GM19025 (cell line): ENCODE data around the gene TM7SF3.
"Not testable (repeated sequence)": the region's sequence is repeated elsewhere in the genome, so short reads cannot be mapped to it uniquely, and the experiment has no call there.

Experiments
- ATAC-seq: cut with Tn5 transposase; IDR thresholded peaks from one replicate; pipeline ENCODE4 v1.9.1; 2021; ENCODE audit warnings: mild to moderate bottlenecking, low read depth, moderate library complexity; ENCODE audit not compliant: unreplicated experiment

Gene TM7SF3

DNA sequence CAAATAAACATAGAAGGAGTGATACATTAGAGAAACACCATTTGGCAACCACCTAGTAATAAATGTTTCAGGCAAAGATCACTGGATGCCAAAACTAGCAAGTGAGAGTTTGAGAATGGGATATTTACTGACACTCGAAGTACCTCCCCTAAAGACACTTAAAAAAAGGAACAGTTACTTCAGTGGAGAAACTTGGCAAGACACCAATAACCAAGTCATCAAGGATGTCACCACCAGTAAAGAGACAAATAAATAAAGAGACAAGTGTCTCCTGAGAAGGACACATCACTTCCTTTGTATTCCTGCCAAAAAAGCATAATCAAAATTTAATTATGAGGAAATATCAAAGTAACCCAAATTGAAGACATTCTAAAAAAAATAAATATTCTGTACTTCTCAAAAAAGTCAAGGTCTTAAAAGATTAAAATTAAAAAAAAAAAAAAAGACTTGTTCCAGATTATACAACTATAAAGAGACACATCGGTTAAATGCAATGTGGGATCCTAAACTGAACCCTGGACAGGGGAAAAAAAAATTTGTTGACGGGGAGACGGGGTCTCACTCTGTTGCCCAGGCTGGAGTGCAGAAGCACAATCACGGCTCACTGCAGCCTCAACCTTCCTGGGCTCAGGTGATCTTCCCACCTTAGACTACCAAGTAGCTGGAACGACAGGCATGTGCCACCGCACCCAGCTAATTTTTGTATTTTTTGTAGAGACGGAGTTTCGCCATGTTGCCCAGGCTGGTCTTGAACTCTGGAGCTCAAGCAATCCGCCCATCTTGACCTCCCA is 26.4 kb downstream of the TM7SF3 start:
- ATAC-seq, result no peak

DNA sequence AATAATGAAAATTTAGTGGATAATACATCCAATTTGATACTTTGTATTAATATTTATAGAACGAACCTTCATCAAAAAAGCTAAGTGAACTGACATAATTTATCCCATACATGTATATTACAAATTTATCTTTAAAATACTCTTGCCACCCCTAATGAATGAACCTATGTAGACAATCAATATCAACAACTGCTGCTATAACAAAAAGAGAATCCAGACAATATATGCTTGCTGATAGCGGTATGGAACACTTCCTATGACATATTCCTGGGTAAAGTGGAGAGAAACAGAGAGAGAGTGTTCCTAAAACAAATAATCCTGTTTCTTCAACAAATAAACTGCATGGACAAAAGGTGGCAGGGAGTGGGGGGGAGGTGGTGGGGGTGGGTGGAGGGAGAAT is 31.3 kb downstream of the TM7SF3 start:
- no peak for ATAC-seq

DNA sequence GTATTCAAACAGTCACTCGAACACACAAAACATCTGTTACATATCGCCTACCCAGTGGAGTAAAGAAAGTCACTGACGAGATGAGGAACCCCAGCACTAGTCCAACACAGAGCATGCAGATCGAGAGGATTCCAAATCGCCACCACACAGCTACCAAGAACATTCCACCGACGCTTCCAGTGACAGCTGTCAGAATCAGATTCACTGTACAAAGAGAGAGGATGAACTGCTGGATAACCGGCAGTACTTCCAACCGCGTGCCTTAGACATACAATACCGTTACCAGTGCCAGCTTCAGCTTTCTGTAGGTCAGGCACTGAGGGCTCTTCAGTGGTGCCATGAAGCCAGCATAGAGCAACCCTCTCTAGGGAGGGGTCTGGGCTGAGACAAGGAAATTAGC is 34.5 kb downstream of the TM7SF3 start:
- no peak for ATAC-seq

DNA sequence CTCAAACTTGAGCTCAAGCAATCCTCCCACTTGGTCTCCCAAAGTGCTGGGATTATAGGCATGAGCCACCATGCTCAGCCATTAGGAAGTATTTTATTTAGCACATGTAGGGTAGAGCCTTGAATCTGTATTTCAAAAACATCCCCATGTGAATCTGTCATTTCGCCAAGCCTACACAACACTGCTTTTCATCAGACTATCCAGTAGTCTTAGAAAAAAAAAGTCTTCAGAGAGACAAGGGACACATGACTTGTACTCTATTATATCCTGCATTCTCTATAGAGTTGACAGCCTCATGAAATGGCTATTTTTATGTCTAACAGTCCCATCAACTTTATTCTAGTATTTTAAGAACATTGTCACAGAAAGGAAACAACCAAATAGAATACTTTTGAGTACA is 35.4 kb downstream of the TM7SF3 start:
- ATAC-seq, result no peak

DNA sequence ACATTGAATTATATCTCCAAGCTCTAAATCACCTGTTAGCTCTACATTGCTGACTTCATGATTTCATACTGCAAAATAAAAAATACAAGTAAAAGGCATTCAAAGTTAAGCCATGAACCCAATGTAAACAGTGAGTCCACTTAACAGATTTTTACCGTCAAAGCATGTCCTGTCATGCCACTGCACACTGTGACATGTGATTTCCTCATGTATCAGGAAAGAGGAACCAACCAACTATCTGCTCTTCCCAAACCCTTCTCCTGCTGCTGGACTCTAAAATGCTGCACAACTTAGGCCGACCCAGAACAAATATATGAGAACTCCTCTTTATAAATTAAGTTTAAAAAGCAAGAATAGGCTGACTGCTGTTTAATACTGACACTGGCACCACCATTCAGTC is 37.5 kb downstream of the TM7SF3 start:
- no peak for ATAC-seq

DNA sequence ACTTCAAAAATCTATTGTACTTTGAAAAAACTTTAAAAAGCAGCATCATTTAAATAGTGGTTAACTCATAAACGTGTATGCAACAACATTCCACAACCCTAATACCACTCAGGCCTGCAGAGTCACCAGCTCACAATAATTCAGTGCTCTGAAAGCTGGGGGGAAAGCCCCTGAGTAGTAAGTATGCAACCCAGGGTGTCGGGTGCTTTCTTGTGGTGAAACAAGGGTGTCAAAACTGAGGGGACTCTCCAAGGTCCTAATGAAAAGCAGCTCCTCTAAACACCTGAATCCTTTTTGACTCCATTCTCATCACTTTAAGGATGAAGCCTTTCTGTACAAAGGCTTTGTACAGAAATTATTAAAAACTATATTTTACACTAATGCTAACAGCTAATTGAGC is 42.2 kb downstream of the TM7SF3 start:
- peak; percentile 100 for ATAC-seq

DNA sequence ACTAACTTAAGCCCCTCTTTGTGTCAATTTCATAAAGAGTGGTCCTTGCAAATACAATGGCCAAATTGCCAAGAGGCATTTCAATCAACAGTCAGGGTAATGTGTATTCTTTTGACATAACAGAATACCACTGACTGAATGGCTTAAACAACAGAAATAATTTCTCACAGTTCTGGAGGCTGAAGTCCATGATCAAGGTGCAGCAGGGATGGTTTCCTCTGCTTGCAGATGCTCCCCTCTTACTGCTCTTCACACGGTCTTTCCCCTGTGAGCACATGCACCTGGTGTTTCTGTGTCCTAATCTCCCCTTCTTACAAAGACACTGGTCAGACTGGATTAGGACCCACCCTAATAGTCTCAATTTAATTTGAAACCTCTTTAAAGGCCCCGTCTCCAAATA is 44.0 kb downstream of the TM7SF3 start:
- no peak for ATAC-seq

DNA sequence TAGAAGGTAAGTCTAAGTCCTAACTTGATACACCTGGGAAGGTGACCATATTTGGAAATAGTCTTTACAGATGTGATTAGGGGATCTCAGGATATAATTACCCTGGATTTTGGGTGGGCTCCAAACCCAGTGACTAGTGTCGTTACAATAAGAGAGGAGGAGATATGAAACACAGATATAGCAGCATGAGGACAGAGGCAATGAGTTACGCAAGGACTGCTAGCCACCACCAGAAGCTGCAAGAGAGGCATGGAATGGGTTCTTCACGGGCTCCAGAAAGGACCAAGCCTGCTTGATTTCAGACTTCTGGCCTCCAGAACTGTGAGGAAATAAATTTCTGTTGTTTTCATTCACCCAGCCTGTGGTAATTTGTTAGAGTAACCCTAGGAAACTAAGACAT is 47.3 kb downstream of the TM7SF3 start:
- ATAC-seq, result no peak

DNA sequence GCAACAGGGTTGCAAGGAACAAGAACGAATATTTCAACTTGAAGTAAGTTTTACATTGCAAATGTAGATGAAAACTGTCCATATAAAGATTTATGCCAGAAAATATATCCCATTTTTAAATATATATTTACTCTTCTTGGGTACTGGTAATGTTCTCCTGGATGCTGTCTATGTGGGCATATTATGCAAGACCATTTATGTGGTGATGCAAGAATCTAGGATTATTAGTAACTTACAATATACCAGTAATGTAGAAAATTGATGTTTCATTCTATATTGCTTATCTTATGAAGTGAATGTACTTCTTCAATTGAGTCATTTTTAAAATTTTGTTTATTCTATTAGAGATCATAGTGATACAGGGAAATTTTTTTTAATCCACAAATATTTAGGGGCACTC is 50.8 kb downstream of the TM7SF3 start:
- no peak for ATAC-seq

DNA sequence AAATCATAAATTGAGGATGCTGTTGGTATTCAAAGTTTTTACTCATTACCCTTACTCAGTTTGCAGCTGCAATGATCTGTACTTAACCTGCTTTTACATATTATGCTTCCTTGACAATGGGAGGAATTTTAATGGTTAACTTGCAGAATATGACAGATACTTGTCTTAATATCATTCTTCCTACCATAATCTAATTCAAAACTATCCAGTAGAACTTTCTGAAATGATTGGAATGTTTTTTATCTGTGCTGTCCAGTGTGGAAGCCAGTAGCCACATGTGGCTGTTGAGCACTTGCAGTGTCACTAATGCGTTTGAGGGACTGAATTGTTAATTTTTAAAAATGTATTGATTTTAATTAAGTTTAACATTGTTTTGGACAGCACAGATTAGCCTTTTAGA is 52.4 kb downstream of the TM7SF3 start:
- ATAC-seq, result no peak

DNA sequence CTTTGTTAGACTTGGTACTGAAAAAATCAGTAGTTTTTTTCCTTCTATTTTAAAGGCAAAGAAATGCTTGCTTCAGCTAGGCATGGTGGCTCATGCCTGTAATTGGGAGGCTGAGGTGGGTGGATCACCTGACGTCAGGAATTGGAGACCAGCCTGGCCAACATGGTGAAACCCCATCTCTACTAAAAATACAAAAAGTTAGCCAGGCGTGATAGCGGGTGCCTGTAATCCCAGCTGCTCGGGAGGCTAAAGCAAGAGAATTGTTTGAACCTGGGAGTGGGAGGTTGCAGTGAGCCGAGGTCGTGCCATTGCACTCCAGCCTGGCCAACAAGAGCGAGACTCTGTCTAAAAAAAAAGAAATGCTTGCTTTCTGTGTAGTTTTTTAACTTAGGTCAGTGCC is 52.8 kb downstream of the TM7SF3 start:
- not testable (repeated sequence) for ATAC-seq

DNA sequence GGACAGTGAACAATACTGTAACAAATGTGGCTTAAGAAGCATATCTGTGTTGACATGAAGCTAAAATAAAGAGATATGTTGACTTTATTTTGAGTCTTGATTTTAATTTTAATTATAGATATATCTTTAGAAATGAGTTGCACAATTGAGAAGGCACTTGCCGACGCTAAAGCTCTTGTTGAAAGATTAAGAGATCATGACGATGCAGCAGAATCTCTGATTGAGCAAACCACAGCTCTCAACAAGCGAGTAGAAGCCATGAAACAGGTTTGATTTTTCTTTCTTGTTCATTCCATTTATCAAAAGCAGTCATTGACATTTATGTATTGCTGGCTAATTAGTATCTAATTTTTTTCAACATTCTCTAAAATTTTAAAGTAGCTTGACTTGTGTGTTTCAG is 60.2 kb downstream of the TM7SF3 start:
- no peak for ATAC-seq

DNA sequence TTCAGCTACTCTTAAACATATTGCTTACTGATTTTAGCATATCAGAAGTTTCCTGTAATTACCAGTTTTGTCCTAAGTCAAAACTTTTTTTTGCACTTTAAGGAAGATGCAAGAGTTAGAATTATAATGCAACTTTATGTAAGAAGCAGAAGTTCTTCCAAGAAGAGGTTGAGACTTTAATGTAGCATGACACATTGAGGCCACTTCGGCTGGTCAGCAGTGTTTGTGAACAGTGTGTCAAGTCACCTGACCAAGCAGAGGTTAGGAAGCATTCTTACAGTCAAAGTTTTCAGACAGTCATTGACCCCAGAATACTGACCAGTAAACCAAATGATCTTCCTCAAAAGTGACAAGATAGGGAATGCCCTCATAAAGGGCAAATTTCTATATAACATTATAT is 60.7 kb downstream of the TM7SF3 start:
- no peak for ATAC-seq

DNA sequence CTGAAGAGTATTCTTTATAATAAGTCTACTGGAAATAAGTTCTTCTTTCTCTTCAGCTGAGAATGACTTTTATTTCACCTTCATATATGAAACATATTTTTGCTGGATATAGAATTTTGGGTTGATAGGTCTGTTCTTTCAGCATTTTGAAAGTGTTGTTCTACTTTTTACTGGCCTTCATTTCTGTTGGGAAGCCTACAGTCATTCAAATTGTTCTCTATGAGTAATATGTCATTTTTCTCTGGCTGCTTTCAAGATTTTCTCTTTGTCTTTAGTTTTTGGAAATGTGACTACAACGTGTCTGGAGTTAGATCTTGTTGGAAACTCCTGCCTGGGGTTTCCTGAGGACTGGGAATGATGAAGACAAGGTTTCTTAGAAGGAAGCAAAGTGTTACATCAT is 65.9 kb downstream of the TM7SF3 start:
- ATAC-seq, result no peak

DNA sequence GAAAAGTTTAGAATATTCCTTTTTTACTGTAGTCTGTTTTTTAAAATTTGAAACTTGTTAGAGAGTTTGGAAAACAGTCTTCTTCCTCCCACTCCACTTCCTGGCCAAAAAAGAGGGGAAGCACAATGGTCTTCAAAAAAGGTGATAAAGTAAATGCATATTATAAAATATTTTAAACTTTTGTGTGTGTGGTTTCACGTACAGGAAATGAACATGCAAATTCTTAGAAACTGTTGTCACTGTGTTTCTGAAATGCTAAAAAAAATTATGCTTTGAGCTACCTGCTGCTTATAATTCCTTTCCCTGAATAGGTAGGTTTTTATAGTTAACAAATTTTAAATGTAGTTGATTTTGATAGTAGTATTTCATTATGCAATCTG is 73.0 kb downstream of the TM7SF3 start:
- ATAC-seq, result no peak

DNA sequence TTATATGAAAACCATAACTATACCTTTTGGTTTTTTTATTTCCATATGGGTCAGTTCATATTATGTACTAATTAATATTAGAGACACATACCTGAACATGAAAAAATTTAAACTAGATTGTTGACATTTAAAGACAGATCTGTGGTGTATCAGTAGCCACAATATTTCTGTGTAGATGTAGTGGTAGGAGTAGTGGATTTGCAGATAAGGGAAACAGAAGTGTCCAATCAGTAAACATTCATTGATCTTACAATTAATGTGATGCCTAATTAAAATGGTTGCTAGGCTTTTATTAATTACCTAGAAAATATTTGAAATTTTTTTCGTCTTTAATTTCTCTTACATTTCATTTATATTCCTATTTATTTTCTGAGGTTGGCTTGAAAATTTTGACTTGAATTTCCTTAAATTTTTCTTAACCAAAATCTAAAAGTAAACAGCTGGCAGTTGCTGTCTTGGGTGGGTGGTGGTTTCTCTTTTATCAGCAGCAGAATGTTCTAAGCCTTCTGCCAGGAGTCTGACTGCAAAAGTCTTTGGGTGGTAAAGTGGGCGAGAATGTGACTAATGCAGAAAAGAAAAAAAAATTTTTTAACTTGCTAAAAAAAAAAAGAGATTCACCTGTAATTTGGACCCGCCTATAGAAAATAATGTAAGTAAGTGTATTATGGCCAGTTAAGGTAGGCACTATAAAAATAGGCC is 73.5 kb downstream of the TM7SF3 start:
- no peak for ATAC-seq

DNA sequence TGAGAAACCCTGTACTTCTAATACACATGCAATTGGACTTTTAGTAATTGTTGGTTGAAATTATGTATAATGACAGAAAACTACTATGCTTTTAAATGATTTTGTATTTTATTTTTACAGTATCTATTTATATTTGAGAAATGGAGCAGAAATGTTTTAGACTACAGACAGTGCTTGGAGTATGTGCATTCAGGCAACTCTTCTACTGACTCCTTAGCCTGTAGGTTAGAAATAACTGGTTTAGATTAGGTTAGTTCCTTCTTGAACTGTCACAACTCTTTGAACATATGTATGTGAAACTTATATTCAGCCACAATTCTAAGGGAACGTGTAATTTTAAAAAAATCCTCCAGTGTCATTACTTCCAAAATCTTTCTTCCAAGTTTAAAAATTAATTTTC is 74.2 kb downstream of the TM7SF3 start:
- no peak for ATAC-seq

DNA sequence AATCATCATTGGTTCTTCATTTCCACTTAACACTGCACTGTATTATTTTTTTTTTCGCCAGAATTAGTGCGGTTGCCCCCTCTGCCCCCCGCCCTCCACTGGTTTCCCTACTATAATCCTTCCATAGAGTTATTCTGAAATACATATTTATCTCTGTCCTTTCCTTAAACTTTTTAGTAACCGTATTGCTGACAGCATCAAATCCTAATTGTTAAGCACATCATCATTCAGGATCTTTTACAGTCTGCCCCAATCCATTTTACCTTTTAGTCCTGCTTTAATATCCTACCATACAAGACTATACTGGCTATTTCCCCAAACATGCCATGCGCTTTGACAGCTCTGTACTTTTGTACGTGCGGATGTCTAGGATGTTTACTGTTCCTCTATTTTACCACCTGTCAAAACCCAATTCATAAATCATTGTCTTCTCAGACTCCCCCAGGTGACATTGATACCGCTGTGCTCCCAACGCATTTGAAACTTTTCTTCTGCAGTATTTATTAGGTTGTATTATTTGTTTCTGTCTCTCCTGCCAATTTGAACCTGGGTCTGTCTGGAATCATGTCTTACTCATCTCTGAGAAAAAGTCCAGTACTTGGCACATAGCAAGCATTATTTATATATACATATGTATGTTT is 74.9 kb downstream of the TM7SF3 start:
- ATAC-seq, result no peak

DNA sequence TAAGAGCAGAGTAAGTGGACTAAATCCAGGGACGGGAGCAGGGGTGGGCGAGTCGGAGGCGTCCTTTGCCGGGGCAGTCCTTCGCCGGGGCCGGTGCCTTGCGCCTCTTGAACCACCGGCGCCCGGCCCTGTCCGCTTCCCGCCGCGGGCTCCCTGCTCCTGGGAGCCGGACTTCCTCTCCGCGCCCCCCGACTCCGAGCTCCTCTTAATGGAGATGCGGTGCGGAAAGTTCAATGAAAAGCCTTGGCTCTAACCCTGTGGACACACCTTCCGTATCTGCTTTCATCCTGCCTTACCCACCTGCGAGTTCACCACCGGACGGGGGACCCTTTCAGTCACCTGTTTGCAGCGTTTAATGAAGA is 75.5 kb downstream of the TM7SF3 start:
- peak; percentile 15 for ATAC-seq

DNA sequence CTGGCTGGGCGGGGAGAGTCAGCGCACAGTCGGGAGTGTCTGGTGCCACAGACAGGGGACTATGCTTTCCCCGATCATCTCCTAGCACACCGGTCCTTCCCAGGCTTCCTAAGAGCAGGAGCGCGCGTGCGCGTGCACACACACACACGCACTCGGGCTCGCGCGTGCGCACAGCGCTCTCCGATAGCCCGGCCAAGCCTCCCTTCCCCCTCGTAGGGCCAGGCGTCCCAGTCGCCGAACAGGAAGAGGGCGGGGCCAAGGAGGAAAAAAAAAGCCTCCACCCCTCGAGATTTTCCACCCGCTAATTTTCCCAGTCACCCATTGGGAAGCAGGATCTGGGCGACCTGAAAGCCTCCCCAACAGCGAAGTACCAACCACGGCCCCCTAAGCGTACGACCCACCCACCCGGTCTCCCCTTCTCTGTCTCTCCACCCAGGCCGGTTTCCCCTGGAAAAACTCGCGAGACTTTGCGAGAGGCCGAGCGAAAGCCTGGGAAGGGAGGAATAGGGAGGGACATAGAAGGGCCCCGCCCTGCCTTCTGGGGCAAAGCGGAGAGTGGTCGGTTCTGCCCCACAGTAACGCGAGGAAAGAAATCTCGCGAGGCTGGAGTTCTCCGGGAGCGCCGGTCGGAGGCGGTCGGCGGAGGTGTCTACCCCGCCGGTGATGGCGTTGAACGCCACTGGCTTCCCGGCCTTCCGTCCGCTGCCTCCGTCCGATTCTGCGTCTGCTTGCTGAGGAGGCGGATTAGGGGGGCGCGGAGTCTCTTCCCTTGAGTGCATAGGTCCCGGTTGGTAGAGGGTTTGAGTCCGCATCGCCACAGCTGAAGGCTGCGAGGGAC is 76.1 kb downstream of the TM7SF3 start, which contains the start of the genes FGFR1OP2 and INTS13:
FGFR1OP2 (plus strand) TSS at position 608 of the 838 bp plus-strand sequence. CDS start 15,689 bp downstream, outside the sequence.
INTS13 (minus strand) TSS at position 119 of the 838 bp plus-strand sequence. CDS start 1,178 bp downstream, outside the sequence.
- peak; percentile 90 for ATAC-seq

DNA sequence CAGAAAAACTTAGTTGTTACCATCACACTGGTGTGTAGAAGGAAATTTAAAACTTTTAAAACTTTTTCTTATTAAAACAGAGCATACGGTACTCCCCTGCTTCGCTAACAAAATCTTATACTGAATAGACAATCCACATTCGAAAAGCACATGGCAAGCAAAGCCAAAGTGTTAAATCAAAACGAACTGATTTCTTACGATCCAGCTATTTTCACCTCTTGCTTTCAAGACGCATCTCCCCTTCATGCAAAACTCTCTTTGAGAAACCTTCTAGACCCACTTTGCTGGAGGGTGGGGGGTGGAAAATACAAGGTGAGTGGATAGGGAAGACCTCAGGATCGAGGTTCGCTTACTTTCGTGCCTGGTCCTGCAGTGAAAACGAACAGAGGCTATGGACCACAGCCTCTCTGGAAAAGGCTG is 76.7 kb downstream of the TM7SF3 start:
- ATAC-seq, result no peak
